Neural crest cell (in vitro differentiated cells): Measurements from ENCODE around the gene TBX18. TPM values are rescaled to one million over a fixed set of nuclear protein-coding genes. Genes with fewer than 3 reads are reported as not detected.
A peak's percentile ranks its signal among the peaks of the same experiment; 100 is the strongest.

Source experiments
- DNase-seq: peaks from one replicate; pipeline ENCODE4 v3.0.0; 2021; ENCODE audit warnings: low read depth, mixed read lengths, low spot score
- H3K27ac Mint-ChIP-seq: one replicate; pipeline ENCODE4 v1.8.0; 2021; ENCODE audit warnings: mild to moderate bottlenecking, mixed read lengths; ENCODE audit not compliant: unreplicated experiment
- H3K27me3 Mint-ChIP-seq: 2 replicates; pipeline ENCODE4 v1.8.0; 2021; ENCODE audit warnings: low read depth, mild to moderate bottlenecking, mixed read lengths
- H3K36me3 Mint-ChIP-seq: 2 replicates; pipeline ENCODE4 v1.8.0; 2021; ENCODE audit warnings: low read depth, mild to moderate bottlenecking, mixed read lengths
- H3K4me1 Mint-ChIP-seq: 2 replicates; pipeline ENCODE4 v1.8.0; 2021; ENCODE audit warnings: mixed read lengths
- H3K4me3 Mint-ChIP-seq: one replicate; pipeline ENCODE4 v1.8.0; 2021; ENCODE audit warnings: mild to moderate bottlenecking, mixed read lengths
- H3K9me3 Mint-ChIP-seq: 2 replicates; pipeline ENCODE4 v1.8.0; 2021; ENCODE audit warnings: mixed read lengths
- CTCF ChIP-seq: fragments of 200-600 bp; sonication (generic); conservative IDR thresholded peaks from 2 replicates; pipeline ENCODE4 v1.5.0; 2021; ENCODE audit warnings: antibody characterized with exemption, mild to moderate bottlenecking
- total RNA-seq: library from RNA; stranded (reverse); gene quantifications from 2 replicates; pipeline ENCODE4 v1.2.1, GENCODE V29; 2021

Gene TBX18
- total RNA-seq, 1 donor from 2014 or later: 0.47 TPM

DNA sequence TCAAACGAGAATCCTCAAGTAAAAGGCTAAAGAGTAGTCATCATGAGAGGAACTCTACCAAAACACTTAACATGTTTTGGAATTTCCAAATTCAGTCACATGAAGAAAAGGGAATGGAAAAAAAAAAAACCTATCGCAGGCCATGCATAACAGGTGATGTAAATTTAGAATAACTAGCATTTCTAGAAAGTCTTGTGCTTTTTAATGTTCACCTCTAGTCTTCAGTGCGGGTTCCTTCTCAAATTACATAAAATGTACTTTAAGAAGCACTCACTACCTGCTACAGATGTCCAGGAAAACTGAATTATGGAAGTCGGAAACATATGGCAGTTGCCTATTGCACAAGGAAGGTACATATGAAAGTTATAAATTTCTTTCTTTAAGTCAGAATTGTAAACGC, 6.1 kb upstream of the TBX18 start:
- Mint-ChIP-seq H3K4me3 (no peak overlapping the region), H3K27ac (no peak overlapping the region), H3K36me3 (no peaks in the 10 kb centered on the region), H3K27me3 (peaks cover 97% of the 10 kb centered on the region), H3K4me1 (peaks cover 6% of the 10 kb centered on the region), H3K9me3 (no peaks in the 10 kb centered on the region)
- no peak for TF ChIP-seq CTCF
- no peak for DNase-seq

GRCh38 chr6:84769306-84769705, 4.9 kb upstream of the TBX18 start:
- Mint-ChIP-seq H3K27me3 (peaks cover 98% of the 10 kb centered on the region), H3K27ac (no peak overlapping the region)
- TF ChIP-seq CTCF: no peak

DNA sequence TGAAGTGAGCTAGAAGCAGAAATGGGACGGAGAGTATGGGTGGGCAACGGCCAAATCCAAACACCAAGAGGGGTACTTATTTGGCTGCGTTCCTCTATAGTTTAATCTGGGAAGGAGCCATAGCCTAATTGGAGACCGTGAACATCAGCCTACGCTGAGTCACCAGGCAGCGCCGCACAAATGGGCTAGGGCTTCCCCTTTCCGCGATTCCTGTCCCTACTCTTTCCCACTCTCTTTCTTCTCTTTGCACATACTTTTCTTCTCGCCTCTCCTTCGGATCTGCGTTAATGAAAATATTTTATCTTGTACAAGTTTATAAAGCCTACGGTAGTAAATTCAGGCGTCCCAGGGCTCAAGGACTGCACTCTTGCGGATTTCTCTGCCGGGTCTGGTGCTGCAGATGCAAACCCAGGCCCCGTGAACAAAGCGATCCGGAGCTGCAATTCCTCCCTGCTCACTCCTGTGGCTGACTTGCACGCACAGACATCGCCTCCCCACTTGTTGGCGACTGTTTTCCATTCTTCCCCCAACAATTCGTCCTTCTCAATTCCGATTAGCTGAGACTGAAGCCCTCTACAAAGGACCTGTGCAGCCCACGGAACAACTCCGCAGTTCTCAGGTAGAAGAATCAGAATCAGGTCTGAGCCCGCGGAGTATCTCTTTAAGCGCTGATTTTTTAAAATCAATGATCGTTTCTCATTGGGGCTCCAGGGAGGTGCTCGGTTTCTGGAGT, 4.2 kb upstream of the TBX18 start:
- Mint-ChIP-seq H3K9me3 (no peaks in the 10 kb centered on the region), H3K27ac (no peak overlapping the region), H3K36me3 (peaks cover 4% of the 10 kb centered on the region), H3K27me3 (peaks cover 98% of the 10 kb centered on the region), H3K4me3 (no peak overlapping the region), H3K4me1 (peaks cover 8% of the 10 kb centered on the region)
- DNase-seq: peak; percentile 18
- no peak for TF ChIP-seq CTCF

More at GRCh38 chr6:84769306-84769705, 4.9 kb upstream of the TBX18 start:
- DNase-seq: no peak
- Mint-ChIP-seq H3K4me3 (no peak overlapping the region), H3K4me1 (peaks cover 8% of the 10 kb centered on the region), H3K9me3 (no peaks in the 10 kb centered on the region), H3K36me3 (peaks cover 1% of the 10 kb centered on the region)

DNA sequence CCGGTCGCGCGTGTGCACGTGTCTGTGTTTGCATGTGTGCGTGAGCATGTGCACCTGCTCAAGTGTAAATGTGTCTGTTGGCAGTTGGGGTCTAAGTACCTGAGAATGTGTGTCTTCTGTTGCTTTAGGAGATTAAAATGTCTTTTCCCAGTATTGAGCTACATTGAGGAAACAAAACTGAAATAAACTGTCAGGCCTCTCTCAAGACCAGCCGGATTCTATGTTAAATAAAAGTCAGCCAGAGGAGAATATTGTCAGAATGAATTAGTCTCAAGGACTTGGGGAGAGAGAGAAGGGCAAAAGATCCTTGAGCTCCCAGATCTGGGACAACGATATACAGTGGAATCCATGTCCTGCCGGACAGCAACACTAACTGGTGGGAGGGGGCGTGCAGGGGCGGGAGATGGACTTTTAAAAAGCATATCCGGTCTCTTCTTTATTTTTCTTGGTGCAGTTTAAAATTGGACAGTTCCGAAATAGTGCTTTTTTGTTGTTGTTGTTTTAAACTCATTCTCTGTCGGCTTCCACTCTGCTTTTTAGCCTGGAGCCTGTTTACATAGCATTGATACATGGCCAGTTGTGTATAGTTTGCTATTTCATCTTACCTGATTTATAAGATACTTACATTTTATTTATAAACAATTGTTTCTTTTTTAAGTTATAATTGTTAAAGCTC, 3.3 kb upstream of the TBX18 start:
- DNase-seq: no peak
- H3K27me3 Mint-ChIP-seq: peaks cover 98% of the 10 kb centered on the region
- H3K9me3 Mint-ChIP-seq: no peaks in the 10 kb centered on the region
- TF ChIP-seq CTCF: no peak
- H3K27ac Mint-ChIP-seq: no peak overlapping the region
- peaks cover 9% of the 10 kb centered on the region for H3K4me1 Mint-ChIP-seq
- H3K4me3 Mint-ChIP-seq: peak overlapping the region; percentile 5
- peaks cover 4% of the 10 kb centered on the region for H3K36me3 Mint-ChIP-seq

- Mint-ChIP-seq H3K27me3 (peaks cover 98% of the 10 kb centered on the region), H3K36me3 (peaks cover 4% of the 10 kb centered on the region), H3K4me3 (peak overlapping the region; percentile 64), H3K27ac (no peak overlapping the region), H3K4me1 (peaks cover 9% of the 10 kb centered on the region), H3K9me3 (no peaks in the 10 kb centered on the region)
- DNase-seq: no peak
- TF ChIP-seq CTCF: no peak
Measured at GRCh38 chr6:84766799-84767525, 2.6 kb upstream of the TBX18 start.
